ENCODE data around the gene MYH4.

The MYH4 gene

GRCh38 chr17:10421900-10422542, 47.3 kb downstream of the MYH4 start, which contains the start of gene MYH8:
Gene MYH8 (minus strand): TSS chr17:10421950. CDS start chr17:10420227, 1,723 bp downstream.
- DNase-seq (ENCODE audit: extremely low read depth in 1 of 2, low read depth in 1 of 2): no peak

- no peak for DNase-seq (ENCODE audit: extremely low read depth in 1 of 2, low read depth in 1 of 2)
Measured at GRCh38 chr17:10421211-10421610, 48.1 kb downstream of the MYH4 start.

GRCh38 chr17:10420811-10421210, 48.5 kb downstream of the MYH4 start:
- no peak for DNase-seq (ENCODE audit: extremely low read depth in 1 of 2, low read depth in 1 of 2)

- DNase-seq (ENCODE audit: extremely low read depth in 1 of 2, low read depth in 1 of 2): no peak
Measured at GRCh38 chr17:10417431-10417830, 51.9 kb downstream of the MYH4 start.

GRCh38 chr17:10415161-10415560, 54.2 kb downstream of the MYH4 start:
- DNase-seq (ENCODE audit: extremely low read depth in 1 of 2, low read depth in 1 of 2): no peak

GRCh38 chr17:10403589-10403988, 65.8 kb downstream of the MYH4 start:
- DNase-seq (ENCODE audit: extremely low read depth in 1 of 2, low read depth in 1 of 2): no peak

- DNase-seq (ENCODE audit: extremely low read depth in 1 of 2, low read depth in 1 of 2): no peak
Measured at GRCh38 chr17:10398352-10398751, 71.0 kb downstream of the MYH4 start.

- no peak for DNase-seq (ENCODE audit: extremely low read depth in 1 of 2, low read depth in 1 of 2)
Measured at GRCh38 chr17:10396524-10397163, 72.7 kb downstream of the MYH4 start.

GRCh38 chr17:10394201-10394887, 75.0 kb downstream of the MYH4 start:
- DNase-seq (ENCODE audit: extremely low read depth in 1 of 2, low read depth in 1 of 2): no peak

All from activated CD8-positive, alpha-beta memory T cell treated with anti-CD3 and anti-CD28 coated beads for 1 hour (primary cell).